Measurements from ENCODE around the gene ACTR3C. TPM values are rescaled to one million over a fixed set of nuclear protein-coding genes. Genes with fewer than 3 reads are reported as not detected.
A peak's percentile ranks its signal among the peaks of the same experiment; 100 is the strongest.
"Not testable (repeated sequence)": the region's sequence is repeated elsewhere in the genome, so short reads cannot be mapped to it uniquely, and the experiment has no call there.

The ACTR3C gene
- total and polyA plus RNA-seq, 2 donors (not counting 1 experiment from before 2014, with no cell fraction given): 0.09 to 0.50 TPM

- not testable (repeated sequence) for H3K4me3 ChIP-seq (replicated peaks in 1 of 4; ENCODE audit: control extremely low read depth in 1 of 4, insufficient read depth in 1 of 4, low read depth in 3 of 4, low read length in 4 of 4); H3K27me3 ChIP-seq (ENCODE audit: control insufficient read depth, insufficient read depth, low read length)
These were observed 45.0 kb downstream of the ACTR3C start for GRCh38 chr7:150278383-150278782.

GRCh38 chr7:150276132-150276695 lies 47.1 kb downstream of the ACTR3C start:
- not testable (repeated sequence) for H3K9me3 ChIP-seq (ENCODE audit: control insufficient read depth, insufficient read depth, low read depth, low read length); H3K36me3 ChIP-seq (ENCODE audit: control insufficient read depth, insufficient read depth, low read length); H3K79me2 ChIP-seq (ENCODE audit: control insufficient read depth, insufficient read depth, low read length); H3K27ac ChIP-seq (ENCODE audit: insufficient read depth, low read length); H3K9ac ChIP-seq (ENCODE audit: insufficient read depth, low read length); H3K4me3 ChIP-seq (replicated peaks in 1 of 4; ENCODE audit: control extremely low read depth in 1 of 4, insufficient read depth in 1 of 4, low read depth in 3 of 4, low read length in 4 of 4); H2AFZ ChIP-seq (ENCODE audit: low read length); H3K4me1 ChIP-seq (ENCODE audit: control insufficient read depth, extremely low read depth, insufficient read depth, low read length); H3K4me2 ChIP-seq (ENCODE audit: extremely low read depth, insufficient read depth, low read length); H3K27me3 ChIP-seq (ENCODE audit: control insufficient read depth, insufficient read depth, low read length); H4K20me1 ChIP-seq (ENCODE audit: control insufficient read depth, extremely low read depth, insufficient read depth, low read length)
- DNase-seq (ENCODE audit: low read depth in 2 of 2): peak; percentile 5 to 26
- peak; percentile 45 to 62 for TF ChIP-seq CTCF (conservative IDR thresholded peaks at IDR 0.05 in 1 of 2, IDR thresholded peaks at IDR 0.05 in 1 of 2; ENCODE audit: low read depth in 1 of 2, low read length in 2 of 2)

More at GRCh38 chr7:150278383-150278782, 45.0 kb downstream of the ACTR3C start:
- not testable (repeated sequence) for H3K4me1 ChIP-seq (ENCODE audit: control insufficient read depth, extremely low read depth, insufficient read depth, low read length); H3K4me2 ChIP-seq (ENCODE audit: extremely low read depth, insufficient read depth, low read length); H3K27ac ChIP-seq (ENCODE audit: insufficient read depth, low read length); H3K9me3 ChIP-seq (ENCODE audit: control insufficient read depth, insufficient read depth, low read depth, low read length); DNase-seq (ENCODE audit: low read depth in 2 of 2); H3K36me3 ChIP-seq (ENCODE audit: control insufficient read depth, insufficient read depth, low read length); H2AFZ ChIP-seq (ENCODE audit: low read length); H4K20me1 ChIP-seq (ENCODE audit: control insufficient read depth, extremely low read depth, insufficient read depth, low read length); H3K9ac ChIP-seq (ENCODE audit: insufficient read depth, low read length); H3K79me2 ChIP-seq (ENCODE audit: control insufficient read depth, insufficient read depth, low read length)

- H3K9ac ChIP-seq (ENCODE audit: insufficient read depth, low read length); DNase-seq (ENCODE audit: low read depth in 2 of 2); H2AFZ ChIP-seq (ENCODE audit: low read length); H3K4me3 ChIP-seq (replicated peaks in 1 of 4; ENCODE audit: control extremely low read depth in 1 of 4, insufficient read depth in 1 of 4, low read depth in 3 of 4, low read length in 4 of 4); H3K27ac ChIP-seq (ENCODE audit: insufficient read depth, low read length); H3K79me2 ChIP-seq (ENCODE audit: control insufficient read depth, insufficient read depth, low read length); H3K36me3 ChIP-seq (ENCODE audit: control insufficient read depth, insufficient read depth, low read length); H3K9me3 ChIP-seq (ENCODE audit: control insufficient read depth, insufficient read depth, low read depth, low read length); H4K20me1 ChIP-seq (ENCODE audit: control insufficient read depth, extremely low read depth, insufficient read depth, low read length); H3K4me2 ChIP-seq (ENCODE audit: extremely low read depth, insufficient read depth, low read length); H3K4me1 ChIP-seq (ENCODE audit: control insufficient read depth, extremely low read depth, insufficient read depth, low read length); H3K27me3 ChIP-seq (ENCODE audit: control insufficient read depth, insufficient read depth, low read length): not testable (repeated sequence)
These were observed 51.4 kb downstream of the ACTR3C start for GRCh38 chr7:150271898-150272297.

- not testable (repeated sequence) for H3K9me3 ChIP-seq (ENCODE audit: control insufficient read depth, insufficient read depth, low read depth, low read length); DNase-seq (ENCODE audit: low read depth in 2 of 2); H3K4me3 ChIP-seq (replicated peaks in 1 of 4; ENCODE audit: control extremely low read depth in 1 of 4, insufficient read depth in 1 of 4, low read depth in 3 of 4, low read length in 4 of 4); H3K4me1 ChIP-seq (ENCODE audit: control insufficient read depth, extremely low read depth, insufficient read depth, low read length); H3K4me2 ChIP-seq (ENCODE audit: extremely low read depth, insufficient read depth, low read length); H4K20me1 ChIP-seq (ENCODE audit: control insufficient read depth, extremely low read depth, insufficient read depth, low read length); H3K9ac ChIP-seq (ENCODE audit: insufficient read depth, low read length); H3K27ac ChIP-seq (ENCODE audit: insufficient read depth, low read length); H3K27me3 ChIP-seq (ENCODE audit: control insufficient read depth, insufficient read depth, low read length); H3K79me2 ChIP-seq (ENCODE audit: control insufficient read depth, insufficient read depth, low read length); H3K36me3 ChIP-seq (ENCODE audit: control insufficient read depth, insufficient read depth, low read length); H2AFZ ChIP-seq (ENCODE audit: low read length)
These were observed 53.1 kb downstream of the ACTR3C start for GRCh38 chr7:150270101-150270824.

GRCh38 chr7:150268798-150269197 lies 54.5 kb downstream of the ACTR3C start:
- not testable (repeated sequence) for H3K9me3 ChIP-seq (ENCODE audit: control insufficient read depth, insufficient read depth, low read depth, low read length); H3K27me3 ChIP-seq (ENCODE audit: control insufficient read depth, insufficient read depth, low read length); H3K36me3 ChIP-seq (ENCODE audit: control insufficient read depth, insufficient read depth, low read length); H3K27ac ChIP-seq (ENCODE audit: insufficient read depth, low read length); H3K79me2 ChIP-seq (ENCODE audit: control insufficient read depth, insufficient read depth, low read length); H3K4me3 ChIP-seq (replicated peaks in 1 of 4; ENCODE audit: control extremely low read depth in 1 of 4, insufficient read depth in 1 of 4, low read depth in 3 of 4, low read length in 4 of 4); H3K4me2 ChIP-seq (ENCODE audit: extremely low read depth, insufficient read depth, low read length); H2AFZ ChIP-seq (ENCODE audit: low read length); DNase-seq (ENCODE audit: low read depth in 2 of 2); H3K9ac ChIP-seq (ENCODE audit: insufficient read depth, low read length); H3K4me1 ChIP-seq (ENCODE audit: control insufficient read depth, extremely low read depth, insufficient read depth, low read length); H4K20me1 ChIP-seq (ENCODE audit: control insufficient read depth, extremely low read depth, insufficient read depth, low read length)

- H3K79me2 ChIP-seq (ENCODE audit: control insufficient read depth, insufficient read depth, low read length); H3K36me3 ChIP-seq (ENCODE audit: control insufficient read depth, insufficient read depth, low read length); DNase-seq (ENCODE audit: low read depth in 2 of 2); H3K27ac ChIP-seq (ENCODE audit: insufficient read depth, low read length); H3K9me3 ChIP-seq (ENCODE audit: control insufficient read depth, insufficient read depth, low read depth, low read length); H3K27me3 ChIP-seq (ENCODE audit: control insufficient read depth, insufficient read depth, low read length); H3K4me3 ChIP-seq (replicated peaks in 1 of 4; ENCODE audit: control extremely low read depth in 1 of 4, insufficient read depth in 1 of 4, low read depth in 3 of 4, low read length in 4 of 4); H4K20me1 ChIP-seq (ENCODE audit: control insufficient read depth, extremely low read depth, insufficient read depth, low read length); H3K9ac ChIP-seq (ENCODE audit: insufficient read depth, low read length); H3K4me2 ChIP-seq (ENCODE audit: extremely low read depth, insufficient read depth, low read length); H2AFZ ChIP-seq (ENCODE audit: low read length); H3K4me1 ChIP-seq (ENCODE audit: control insufficient read depth, extremely low read depth, insufficient read depth, low read length): not testable (repeated sequence)
These were observed 55.1 kb downstream of the ACTR3C start for GRCh38 chr7:150268287-150268686.

Data from fibroblast of lung (primary cell).